GM23338 (cell line): ENCODE data around the gene HGFAC.

Experiments used
- CREB1 ChIP-seq: fragments of 250-450 bp; sonication (Bioruptor Pico); IDR thresholded peaks from 2 replicates; pipeline ENCODE4 v1.5.0; 2020; ENCODE audit warnings: low read depth, mild to moderate bottlenecking, moderate library complexity
- EZH2 ChIP-seq: fragments of 200-600 bp; sonication (generic); IDR thresholded peaks from one replicate; pipeline ENCODE4 v1.8.0; 2017; ENCODE audit warnings: antibody characterized with exemption, mild to moderate bottlenecking, low read depth; ENCODE audit not compliant: unreplicated experiment
- EZH2phosphoT487 ChIP-seq: fragments of 200-600 bp; sonication (generic); IDR thresholded peaks from one replicate; pipeline ENCODE4 v1.8.1; 2018; ENCODE audit warnings: antibody characterized with exemption; ENCODE audit not compliant: unreplicated experiment
- JUNB ChIP-seq: IDR thresholded peaks from one replicate; pipeline ENCODE4 v1.6.1; 2016; ENCODE audit warnings: antibody characterized with exemption; ENCODE audit not compliant: unreplicated experiment
- NANOG ChIP-seq: IDR thresholded peaks from 2 replicates; pipeline ENCODE4 v1.6.1; 2016; ENCODE audit warnings: antibody characterized with exemption, borderline replicate concordance
- POLR2AphosphoS5 ChIP-seq: IDR thresholded peaks from 2 replicates; pipeline ENCODE4 v1.6.1; 2016; ENCODE audit warnings: antibody characterized with exemption, low read depth
- STAT1 ChIP-seq: IDR thresholded peaks from one replicate; pipeline ENCODE4 v1.6.1; 2016; ENCODE audit warnings: antibody characterized with exemption; ENCODE audit not compliant: unreplicated experiment
- ZNF114 ChIP-seq: fragments of 250-450 bp; sonication (Bioruptor Pico); IDR thresholded peaks from 2 replicates; pipeline ENCODE4 v1.5.0; 2020; ENCODE audit warnings: mild to moderate bottlenecking, moderate library complexity
- TF ChIP-seq, protein P1 (sequence below), 2 experiments: fragments of 200-600 bp in 1 of 2; sonication (generic) in 1 of 2; conservative IDR thresholded peaks; 2 replicates each; pipeline versions ENCODE4 v1.5.1 to v1.6.1; 2016 to 2017; ENCODE audit warnings: antibody characterized with exemption in 2 of 2, low read depth in 2 of 2, mild to moderate bottlenecking in 2 of 2, moderate library complexity in 1 of 2
- TF ChIP-seq, protein P2 (sequence below): IDR thresholded peaks from one replicate; pipeline ENCODE4 v1.6.1; 2018; ENCODE audit warnings: antibody characterized with exemption; ENCODE audit not compliant: unreplicated experiment
- TF ChIP-seq, protein P3 (sequence below): IDR thresholded peaks from 2 replicates; pipeline ENCODE4 v1.6.1; 2016; ENCODE audit warnings: antibody characterized with exemption

DNA sequence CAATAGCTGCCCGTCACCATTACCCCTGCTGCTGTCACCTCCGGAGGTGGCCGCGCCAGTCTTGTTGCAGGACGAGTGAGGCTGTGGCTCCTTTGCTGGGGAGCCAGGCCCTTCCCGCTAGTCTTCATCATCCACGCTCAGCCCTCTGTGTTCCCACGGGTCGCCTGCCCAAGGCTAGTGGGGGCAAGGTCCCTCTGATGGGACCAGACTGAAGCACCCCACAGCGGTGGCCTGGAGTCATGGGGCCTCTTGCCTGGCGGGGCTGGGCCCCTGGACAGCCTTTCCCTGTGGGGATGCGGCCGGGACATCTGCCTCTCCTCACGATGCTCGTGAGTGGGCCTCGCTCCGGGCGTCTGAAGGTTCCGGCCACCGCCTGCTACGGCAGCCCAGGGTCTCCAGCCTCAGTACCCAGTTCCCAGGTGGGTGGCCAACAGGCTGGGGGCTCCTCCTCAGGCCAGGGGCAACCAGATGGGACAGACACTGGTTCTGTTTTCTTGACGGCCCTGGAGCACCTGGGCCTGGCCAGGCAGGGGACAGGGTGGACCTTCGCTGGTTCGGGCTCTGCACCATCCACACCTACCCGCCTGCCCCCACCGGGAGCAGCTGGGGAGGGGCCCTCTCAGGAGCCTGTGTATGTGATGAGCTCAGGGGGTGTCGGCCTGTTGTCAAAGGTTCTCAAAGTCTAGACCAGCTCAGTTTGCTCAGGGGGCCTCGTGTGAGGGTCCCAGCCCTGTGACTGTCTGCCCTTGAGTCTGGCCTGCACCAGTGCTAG, 53.6 kb downstream of the HGFAC start:
- TF ChIP-seq, protein P1, sequence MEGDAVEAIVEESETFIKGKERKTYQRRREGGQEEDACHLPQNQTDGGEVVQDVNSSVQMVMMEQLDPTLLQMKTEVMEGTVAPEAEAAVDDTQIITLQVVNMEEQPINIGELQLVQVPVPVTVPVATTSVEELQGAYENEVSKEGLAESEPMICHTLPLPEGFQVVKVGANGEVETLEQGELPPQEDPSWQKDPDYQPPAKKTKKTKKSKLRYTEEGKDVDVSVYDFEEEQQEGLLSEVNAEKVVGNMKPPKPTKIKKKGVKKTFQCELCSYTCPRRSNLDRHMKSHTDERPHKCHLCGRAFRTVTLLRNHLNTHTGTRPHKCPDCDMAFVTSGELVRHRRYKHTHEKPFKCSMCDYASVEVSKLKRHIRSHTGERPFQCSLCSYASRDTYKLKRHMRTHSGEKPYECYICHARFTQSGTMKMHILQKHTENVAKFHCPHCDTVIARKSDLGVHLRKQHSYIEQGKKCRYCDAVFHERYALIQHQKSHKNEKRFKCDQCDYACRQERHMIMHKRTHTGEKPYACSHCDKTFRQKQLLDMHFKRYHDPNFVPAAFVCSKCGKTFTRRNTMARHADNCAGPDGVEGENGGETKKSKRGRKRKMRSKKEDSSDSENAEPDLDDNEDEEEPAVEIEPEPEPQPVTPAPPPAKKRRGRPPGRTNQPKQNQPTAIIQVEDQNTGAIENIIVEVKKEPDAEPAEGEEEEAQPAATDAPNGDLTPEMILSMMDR (conservative IDR thresholded peaks at IDR 0.05; ENCODE audit: low read depth in 2 of 2), result no peak
- TF ChIP-seq EZH2 (no peak), JUNB (no peak), EZH2phosphoT487 (no peak), CREB1 (CRISPR knock-in tag) (no peak), STAT1 (no peak), NANOG (no peak), POLR2AphosphoS5 (no peak), ZNF114 (CRISPR knock-in tag) (no peak)
- TF ChIP-seq, protein P2, sequence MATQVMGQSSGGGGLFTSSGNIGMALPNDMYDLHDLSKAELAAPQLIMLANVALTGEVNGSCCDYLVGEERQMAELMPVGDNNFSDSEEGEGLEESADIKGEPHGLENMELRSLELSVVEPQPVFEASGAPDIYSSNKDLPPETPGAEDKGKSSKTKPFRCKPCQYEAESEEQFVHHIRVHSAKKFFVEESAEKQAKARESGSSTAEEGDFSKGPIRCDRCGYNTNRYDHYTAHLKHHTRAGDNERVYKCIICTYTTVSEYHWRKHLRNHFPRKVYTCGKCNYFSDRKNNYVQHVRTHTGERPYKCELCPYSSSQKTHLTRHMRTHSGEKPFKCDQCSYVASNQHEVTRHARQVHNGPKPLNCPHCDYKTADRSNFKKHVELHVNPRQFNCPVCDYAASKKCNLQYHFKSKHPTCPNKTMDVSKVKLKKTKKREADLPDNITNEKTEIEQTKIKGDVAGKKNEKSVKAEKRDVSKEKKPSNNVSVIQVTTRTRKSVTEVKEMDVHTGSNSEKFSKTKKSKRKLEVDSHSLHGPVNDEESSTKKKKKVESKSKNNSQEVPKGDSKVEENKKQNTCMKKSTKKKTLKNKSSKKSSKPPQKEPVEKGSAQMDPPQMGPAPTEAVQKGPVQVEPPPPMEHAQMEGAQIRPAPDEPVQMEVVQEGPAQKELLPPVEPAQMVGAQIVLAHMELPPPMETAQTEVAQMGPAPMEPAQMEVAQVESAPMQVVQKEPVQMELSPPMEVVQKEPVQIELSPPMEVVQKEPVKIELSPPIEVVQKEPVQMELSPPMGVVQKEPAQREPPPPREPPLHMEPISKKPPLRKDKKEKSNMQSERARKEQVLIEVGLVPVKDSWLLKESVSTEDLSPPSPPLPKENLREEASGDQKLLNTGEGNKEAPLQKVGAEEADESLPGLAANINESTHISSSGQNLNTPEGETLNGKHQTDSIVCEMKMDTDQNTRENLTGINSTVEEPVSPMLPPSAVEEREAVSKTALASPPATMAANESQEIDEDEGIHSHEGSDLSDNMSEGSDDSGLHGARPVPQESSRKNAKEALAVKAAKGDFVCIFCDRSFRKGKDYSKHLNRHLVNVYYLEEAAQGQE, result no peak
- TF ChIP-seq, protein P3, sequence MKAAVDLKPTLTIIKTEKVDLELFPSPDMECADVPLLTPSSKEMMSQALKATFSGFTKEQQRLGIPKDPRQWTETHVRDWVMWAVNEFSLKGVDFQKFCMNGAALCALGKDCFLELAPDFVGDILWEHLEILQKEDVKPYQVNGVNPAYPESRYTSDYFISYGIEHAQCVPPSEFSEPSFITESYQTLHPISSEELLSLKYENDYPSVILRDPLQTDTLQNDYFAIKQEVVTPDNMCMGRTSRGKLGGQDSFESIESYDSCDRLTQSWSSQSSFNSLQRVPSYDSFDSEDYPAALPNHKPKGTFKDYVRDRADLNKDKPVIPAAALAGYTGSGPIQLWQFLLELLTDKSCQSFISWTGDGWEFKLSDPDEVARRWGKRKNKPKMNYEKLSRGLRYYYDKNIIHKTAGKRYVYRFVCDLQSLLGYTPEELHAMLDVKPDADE, result no peak
